EL (cell line): Measurements from ENCODE around the gene PEX11B.
A peak's percentile ranks its signal among the peaks of the same experiment; 100 is the strongest.

Experiments used
- DNase-seq: peaks from one replicate; pipeline ENCODE4 v3.0.0-alpha.2; 2016

Gene PEX11B

DNA sequence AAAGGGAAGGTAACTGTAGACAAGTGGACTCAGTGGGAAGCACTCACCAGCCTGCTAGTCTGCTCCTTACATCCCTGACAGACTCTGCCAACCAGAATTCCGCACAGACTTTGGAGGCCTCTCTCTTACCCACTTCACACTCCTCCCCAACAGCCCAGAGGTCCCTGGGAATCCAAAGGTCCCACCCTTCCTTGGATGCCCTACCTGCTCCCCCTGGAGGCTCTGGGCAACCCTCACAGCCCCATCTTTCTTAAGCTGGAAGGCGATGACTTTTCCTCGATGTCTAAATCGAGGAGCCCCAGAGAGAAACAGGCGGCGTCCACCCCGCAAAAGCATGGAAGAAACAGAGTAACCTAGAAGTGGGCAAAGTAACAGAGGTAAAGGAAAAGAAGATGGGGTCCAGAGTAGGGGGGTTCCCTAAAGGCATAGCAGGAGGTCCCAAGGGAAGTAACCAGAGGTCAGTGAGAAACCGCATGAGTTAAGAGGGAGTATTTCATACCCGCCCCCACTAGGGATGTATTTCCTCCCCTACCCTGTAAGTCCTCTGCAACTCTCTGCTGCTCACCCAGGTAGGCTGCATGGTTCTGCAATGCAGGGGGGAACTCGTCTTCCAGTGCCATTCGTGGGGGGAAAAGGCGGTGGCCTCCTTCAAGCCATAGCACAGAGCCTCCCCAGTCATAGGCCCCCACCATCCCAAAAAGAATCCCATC lies 17.1 kb downstream of the PEX11B start:
- no peak for DNase-seq

DNA sequence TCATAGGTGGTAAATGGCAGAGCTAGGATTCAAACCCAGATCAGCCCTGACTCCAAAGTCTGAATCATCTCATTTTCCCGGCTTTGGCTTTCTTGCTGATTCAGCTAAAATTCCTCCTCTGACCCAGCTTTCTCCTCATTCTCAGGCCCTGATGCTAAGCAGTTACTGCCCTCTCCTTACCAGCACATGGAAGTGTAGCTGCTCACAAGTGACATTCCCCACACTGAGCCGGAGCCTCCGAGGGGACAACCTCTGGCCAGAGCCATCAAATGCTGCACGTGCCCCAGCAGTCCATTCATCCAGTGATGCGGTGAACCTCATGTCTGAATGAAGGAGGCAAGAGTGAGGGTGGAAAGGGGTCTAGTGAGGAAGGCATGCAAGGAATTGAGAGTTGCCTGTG lies 19.8 kb downstream of the PEX11B start:
- no peak for DNase-seq

DNA sequence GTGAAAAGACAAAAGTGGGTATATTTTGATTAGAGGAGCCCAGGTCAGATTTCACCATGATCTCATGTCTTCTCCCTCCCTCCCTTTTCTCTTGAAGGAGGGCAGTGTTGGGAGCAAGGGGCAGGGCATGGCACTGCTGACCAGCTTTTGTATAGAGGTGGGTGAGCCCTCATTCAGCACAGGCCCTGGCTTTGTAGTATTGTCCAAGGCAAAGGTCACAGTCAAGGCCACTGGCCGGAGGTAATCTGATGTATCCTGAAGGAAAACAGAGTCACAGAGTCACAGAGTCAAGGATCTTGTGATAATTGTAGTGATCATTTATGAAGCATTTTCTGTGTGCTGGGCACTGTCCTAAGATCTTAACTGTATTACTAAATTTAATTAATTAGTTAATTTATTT lies 20.5 kb downstream of the PEX11B start:
- DNase-seq = no peak

DNA sequence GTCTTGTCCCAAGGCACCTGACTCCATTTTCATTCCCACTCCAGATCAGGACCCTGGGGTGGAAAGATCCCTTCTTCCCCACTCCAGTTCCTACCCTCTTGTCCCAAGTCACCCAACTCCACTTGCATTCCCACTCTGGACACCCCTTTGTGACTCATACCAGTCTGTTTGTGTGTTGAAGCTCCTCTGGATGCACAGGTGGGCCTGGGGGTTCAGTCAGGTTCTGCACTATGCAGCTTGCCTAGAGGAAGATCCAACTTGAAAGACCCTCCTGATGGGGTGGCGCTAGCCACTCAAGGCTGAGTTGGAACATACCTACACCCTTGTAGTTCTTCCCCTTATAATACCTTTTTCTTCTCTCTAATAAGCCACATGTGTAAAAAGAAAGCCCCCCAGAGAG lies 23.0 kb downstream of the PEX11B start:
- DNase-seq = no peak

DNA sequence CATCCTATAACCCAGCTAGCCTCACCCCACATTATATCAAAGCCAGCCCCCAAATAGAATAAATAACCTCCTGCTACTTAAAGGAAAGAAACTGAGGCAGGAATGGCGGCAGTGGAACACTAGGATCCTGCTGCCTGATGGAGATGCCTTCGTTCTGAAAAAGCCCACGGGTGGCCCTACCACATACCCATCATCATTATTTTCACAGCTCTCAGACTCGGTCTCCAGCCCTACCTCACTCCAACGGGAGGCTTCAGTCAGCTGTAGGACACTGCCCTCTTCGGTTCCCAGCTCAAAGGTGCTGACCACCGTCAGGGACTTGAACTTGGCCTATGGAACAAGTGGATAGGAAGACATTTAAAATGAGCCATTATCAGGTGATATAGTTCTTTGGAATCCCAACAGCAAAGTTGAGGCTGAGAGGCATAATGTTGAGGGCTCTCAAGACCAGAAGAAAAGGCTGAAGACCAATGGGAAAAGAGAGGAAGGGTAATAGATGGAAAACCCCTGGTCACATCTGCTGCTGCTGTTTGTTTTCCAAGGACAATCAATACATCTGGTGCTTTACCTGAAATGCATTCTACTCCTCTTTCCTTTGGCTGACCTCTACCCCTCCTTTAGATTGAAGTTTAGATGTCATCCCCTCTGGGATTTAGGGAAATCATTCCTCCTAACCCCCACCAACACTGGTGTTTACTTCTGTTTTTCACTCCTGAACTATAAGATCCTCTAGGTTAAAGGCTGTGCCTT lies 25.0 kb downstream of the PEX11B start:
- no peak for DNase-seq

DNA sequence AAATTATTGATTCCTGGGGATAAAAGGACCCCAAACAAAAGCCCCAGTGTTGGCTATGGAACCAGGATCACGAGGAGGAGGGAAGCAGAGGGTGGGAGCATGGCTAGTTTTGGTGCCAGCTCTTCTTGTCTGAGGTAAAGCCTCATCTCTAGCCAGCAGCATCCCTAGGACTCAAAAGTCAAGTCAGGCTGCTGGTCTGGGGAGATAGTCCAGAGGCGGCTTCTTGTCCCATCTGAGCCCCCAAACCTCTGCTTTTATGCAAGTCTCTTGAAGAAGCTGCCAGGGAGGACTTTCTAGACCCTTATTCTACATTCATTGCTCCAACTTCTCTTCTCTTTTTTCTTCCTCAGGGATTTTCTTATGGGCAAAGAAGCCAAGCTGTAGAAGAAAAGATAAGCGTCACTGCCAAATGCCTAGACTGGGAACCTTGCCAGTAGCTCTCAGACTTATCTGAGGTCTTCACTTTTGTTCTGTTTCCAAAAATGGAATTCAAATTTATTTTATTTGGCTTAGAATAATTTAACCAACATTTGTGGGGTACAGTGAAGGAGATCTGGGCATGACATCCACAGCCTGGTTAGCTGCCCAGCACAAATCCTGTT lies 25.9 kb downstream of the PEX11B start:
- DNase-seq = peak; percentile 34

DNA sequence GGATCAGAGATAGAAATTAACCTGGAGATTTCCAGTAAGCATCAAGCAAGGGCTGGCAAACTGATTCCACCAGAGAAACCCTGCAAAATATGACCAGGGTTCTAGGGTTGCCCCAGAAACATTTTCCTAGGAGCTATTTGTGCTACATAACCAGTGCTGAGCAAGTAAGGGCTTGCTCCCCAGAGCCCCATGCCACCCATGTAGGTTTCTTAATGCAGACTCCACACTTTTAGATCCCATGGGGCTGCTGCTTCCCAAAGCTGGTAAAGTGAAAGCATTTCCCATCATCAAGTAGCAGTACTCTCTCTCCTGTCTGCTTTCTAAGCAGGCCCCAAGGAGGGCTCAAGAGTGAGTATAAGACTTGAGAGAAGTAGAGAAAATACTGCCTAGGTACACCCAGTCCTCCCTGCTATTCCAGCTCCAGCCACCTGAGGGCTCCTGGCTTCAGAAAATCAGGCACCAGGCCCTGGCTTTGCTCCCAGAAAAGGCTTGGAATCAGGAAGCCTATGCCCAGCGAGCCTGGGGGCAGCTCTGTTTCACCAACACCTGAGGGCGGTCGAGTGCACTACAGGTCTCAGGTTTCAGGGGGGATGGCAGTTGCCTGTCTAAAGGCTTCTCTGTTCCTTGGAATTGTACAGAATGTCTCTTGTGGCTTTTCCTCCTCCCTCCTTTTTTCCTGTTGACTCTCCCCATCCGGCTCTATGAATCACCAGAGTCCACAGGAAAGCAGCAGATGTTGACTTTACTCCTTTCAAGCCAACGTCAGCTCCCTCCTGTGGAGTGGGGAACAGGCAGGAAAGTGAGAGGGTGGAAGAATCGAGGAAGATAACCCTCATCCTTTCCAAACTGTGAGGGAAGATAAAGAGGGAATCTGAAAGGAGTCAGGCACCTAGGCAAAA lies 26.7 kb downstream of the PEX11B start:
- peak; percentile 98 for DNase-seq

DNA sequence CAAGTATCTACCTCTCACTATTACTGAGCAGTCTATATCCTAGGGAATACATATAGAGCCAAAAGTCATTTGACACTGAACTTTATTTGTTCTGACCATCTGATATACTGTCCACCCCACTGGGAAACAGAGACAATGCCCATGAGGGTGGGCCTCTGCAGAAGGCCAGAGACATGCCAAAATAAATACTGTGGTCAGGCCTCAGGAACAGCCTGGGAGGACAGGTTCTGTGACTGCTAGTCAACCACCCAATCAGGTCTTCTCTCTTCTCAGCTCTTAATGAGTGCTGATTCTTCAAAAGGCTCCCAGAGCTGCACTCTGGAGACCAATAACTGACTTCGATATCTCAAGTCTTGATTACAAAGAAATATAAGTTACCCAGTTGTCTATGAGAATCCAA lies 27.4 kb downstream of the PEX11B start:
- DNase-seq = no peak

DNA sequence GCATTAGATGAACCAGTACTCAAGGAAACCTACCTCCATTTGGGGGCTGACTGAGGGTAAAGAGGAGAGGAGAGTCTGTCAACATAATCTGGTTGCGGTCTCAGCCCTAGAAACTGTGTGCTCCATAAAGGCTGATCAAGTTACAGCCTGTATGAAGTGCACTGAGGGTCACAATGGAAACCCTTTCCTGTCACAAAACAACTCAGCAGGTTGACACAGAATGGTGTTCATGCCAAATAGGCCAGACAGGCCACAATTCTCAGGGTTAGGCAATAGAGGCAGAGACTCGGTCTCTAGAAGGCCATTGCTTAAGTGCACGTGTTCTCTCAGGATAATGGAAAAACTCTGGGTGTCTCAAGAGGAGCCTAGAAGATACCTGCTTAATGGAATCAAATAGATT lies 28.8 kb downstream of the PEX11B start:
- DNase-seq = no peak

DNA sequence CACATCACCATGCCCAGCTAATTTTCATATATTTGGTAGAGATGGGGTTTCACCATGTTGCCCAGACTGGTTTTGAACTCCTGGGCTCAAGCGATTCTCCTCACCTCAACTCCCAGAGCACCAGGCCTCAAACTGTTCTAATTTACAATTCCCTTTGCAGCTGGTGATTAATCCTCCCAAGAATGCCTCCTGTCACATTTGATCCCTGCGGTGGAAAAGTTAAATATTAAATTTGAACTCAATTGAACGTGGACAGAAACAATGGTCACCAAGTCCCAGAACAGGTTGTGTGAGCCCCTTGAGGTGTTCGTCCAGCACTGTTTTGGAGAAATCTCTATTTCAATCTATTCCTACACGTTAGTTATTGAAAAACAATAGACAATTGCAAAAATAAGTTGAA lies 30.9 kb downstream of the PEX11B start:
- DNase-seq = no peak

DNA sequence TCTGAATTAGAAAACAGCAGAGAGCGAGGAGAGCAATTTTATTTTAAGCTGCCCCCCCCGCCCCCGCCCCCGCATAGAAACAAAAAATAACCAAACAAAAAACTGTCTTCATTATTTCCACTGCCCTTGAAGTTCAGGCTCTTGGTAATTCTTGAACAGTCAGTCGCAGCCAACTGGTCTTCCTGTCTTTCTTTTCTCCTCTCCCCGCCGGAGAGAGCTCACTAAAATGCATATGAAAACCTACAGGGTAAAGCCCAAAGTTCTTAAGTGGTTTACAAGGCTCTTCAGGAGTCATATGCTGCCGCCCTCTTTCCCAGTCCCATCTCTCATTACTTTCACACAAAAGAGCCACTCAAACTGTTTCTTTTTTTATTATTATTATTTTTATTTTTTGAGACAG lies 31.7 kb downstream of the PEX11B start:
- no peak for DNase-seq

DNA sequence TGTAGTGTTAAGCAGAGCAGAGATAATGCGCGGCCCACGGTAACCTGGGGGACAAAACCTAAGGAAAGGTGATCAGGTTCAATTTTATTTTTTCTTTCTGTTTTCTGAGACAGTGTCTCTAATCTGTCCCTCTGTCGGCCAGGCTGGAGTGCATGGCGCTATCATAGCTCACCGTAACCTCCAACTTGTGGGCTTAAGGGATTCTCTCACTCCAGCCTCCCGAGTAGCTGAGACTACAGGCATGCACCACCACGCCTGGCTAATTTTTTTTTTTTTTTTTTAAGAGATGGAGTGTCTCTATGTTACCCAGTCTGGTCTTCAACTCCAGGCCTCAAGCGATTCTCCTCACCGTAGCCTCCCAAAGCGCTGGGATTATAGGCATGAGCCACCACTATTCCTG lies 32.1 kb downstream of the PEX11B start:
- no peak for DNase-seq

DNA sequence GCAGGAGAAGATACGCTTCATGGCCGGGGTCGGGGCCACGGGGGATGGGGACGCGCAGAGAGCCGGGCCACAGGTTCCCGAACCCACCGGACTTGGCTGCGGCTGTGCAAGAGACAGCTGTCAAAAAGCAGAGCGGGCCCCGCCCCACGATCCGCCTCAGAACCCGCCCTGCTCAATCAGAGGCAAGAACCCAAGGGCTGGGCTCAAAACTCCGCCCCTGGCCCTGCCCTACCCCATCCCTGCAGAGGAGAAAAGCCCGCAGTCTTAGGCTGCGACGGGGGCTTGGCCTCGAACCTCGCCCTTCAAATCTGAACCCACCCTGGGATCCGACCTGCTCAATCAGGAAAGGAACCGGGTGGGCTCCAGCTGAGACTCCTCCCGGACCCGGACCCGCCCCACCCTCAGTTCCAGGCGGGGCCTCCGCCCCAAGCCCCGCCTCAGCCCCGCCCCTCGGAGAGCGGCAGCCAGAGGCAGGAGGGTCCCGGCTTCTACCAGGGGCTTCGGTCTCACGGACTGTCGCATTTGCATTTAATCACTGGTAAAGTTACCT lies 32.7 kb downstream of the PEX11B start, which contains the start of gene ANKRD35:
TSS of gene ANKRD35 (minus strand) at position 129 of the 550 bp plus-strand sequence. CDS start at position 21, 108 bp downstream.
- DNase-seq = peak; percentile 66

DNA sequence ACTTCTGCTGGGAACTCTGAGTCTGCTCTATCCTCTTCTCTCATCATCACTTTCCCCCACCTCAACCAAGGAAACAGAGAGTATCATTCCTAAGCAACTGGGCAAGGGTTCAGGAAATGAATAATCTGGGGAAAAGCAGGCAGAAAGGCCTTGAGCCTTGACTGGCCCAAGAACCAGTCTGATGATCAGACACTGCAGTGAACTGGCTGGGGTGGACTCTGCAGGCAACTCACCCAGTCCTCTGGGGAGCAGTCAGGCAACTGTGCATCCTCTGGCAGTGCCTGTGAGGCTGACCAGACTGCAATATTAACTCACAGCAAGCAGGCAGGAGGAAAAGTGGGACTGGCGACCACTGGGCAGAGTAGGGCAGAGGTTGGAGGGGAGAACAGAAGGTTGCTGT lies 33.8 kb downstream of the PEX11B start:
- DNase-seq = peak; percentile 28

DNA sequence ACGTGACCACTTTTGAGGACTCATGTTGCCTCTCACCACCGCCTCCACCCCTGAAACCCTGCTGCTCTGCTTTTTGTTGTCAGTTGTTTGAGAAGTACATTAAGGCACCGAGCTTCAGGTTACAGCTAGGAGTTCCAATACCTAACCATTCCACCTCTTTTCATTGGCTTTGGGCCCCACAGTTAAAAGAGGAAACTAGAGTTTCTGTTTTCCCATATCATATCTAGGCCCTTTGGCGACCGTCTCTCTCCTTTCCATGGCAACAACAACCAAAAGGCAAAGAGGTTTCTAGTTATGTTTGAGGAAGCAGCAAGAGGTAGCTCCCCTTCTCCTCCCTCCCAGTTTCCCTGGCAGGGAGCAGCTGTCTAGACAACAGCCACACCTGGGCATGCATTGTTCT lies 38.7 kb downstream of the PEX11B start:
- no peak for DNase-seq

DNA sequence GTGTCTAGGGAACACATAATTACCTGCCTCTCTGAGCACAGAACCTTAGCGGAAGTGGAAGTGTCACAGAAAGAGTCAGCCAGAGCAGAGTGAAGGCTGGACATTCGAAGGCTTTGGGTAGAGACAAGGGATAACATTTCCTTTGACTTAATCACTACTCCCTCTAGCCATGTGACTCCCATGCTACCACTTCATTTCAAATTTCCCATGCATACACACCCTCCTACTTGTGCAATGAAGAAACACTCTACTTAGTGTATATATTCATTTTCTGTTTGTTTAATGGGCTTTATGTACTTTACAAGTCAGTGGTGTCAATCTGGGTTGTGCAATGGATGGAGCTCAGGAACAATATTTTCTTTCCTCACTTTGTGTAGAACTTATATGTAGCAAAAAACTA lies 39.8 kb downstream of the PEX11B start:
- peak; percentile 28 for DNase-seq

DNA sequence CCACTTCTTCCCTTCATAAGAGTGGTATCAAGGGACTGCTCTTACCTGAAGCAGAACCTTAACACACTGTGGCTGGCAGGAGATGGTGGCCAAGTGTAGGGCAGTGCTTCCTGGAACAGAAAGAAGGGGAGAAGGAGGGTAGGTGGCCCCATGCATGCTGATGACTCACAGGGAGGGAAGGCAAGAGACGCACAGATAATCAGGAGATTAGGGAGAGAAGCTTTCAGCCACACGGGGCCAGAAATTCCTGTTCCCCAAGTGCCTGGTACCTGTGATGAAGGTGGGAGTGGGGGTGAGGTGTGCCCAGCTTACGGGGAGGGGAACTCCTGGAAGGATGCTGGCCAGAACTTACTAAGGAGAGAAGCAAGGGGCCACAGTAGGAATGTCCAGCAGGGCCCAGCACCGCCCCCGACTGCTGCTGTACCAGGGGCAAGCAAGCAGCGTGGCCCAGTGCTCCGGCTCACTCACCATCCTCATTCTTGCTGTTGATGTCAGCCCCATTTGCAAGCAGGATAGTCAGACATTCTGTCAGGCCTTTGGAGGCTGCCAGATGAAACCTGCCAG lies 40.5 kb downstream of the PEX11B start:
- peak; percentile 29 for DNase-seq

DNA sequence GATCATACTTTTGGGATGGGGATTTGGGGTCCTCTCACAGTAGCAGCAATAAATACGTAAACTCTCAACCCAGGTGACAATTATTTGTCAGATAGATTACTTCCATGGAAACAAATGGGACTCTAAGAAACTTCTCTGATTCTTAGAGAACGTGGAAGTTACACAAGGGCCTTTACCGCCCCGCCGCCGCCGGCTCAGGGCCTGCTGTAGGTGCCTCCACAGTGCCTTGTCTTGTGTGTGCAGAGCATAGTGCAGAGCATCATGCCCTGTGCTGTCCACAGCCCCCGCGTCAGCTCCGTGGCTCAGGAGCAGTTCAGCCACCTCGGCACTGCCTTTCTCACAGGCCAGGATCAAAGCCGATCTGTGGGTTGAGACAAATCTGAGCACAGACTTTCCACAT lies 43.9 kb downstream of the PEX11B start:
- DNase-seq = no peak

DNA sequence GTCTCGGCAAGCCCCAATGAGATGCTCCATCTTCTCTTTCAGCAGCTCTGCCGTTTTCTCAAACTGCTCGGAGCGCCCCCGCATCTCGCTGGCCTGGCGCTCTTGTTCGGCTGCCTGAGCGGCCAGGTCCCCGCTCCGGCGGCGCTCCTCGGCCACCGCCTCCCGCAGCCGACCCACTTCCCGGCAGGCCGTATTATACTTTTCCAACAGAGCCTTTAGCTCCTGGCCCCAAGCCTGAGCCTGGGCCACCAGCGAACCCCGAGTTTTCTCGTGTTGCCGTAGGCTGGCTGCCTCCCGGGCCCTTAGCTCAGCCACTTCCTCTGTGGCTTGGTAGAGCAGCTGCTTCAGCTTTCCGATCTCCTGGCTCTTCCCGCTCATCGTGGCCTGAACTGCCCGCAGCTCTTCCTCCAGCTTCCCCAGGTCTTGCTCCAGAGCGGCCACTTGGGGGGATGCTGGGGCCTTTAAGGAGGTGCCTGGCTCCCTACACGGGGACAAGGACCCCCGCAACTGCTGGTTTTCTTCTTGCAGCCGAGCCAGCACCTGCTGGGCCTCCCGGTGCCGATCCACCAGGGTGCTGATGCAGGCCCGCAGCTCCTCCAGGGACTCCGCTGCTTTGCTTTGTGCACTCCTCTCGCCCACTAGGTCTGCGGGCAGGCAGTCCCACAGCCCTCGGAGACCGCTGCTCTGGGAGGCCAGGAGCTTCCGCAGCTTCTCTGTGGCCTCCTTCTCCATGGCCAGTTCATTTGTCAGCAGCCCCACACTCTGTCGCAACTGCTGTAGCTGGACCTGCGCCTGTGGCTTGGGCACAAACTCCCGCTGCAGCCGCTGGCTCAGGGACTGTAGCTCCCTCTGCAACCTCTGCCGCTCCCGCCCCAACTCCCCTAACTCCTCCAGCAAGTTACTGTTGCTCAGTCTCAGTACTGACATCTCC lies 46.3 kb downstream of the PEX11B start:
- DNase-seq = peak; percentile 63

DNA sequence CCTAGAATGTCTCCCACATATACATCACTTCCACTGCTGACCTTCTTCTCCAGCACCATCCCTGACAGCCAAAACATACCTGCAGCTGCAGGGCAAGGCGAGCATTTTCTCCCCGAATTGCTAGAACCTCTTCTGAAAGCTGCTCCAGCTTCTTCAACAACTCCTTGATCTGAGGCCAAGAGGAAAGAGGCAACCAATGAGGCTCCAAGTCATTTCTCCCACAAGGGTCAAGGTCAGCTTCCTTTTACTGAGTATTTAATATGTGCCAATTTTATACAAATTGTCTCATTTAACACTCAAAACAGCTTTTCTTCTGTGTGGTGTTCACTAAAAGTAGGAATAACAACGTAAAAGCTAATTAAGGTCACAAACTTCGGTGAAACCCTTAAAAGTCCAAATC lies 50.3 kb downstream of the PEX11B start:
- no peak for DNase-seq
